ENCODE results near the gene ARMH2.
"Not testable (repeated sequence)": the region's sequence is repeated elsewhere in the genome, so short reads cannot be mapped to it uniquely, and the experiment has no call there.

Gene ARMH2

GRCh38 chr6:24764833-24765828 is 33.6 kb downstream of the ARMH2 start:
- DNase-seq (ENCODE audit: low read depth in 2 of 2) = not testable (repeated sequence)

GRCh38 chr6:24763578-24763977 is 35.1 kb downstream of the ARMH2 start:
- no peak for DNase-seq (ENCODE audit: low read depth in 2 of 2)

GRCh38 chr6:24761851-24762250 is 36.9 kb downstream of the ARMH2 start:
- DNase-seq (ENCODE audit: low read depth in 2 of 2) = no peak

- no peak for DNase-seq (ENCODE audit: low read depth in 2 of 2)
These were observed 37.4 kb downstream of the ARMH2 start for GRCh38 chr6:24761193-24761835.

GRCh38 chr6:24760210-24760609 is 38.5 kb downstream of the ARMH2 start:
- DNase-seq (ENCODE audit: low read depth in 2 of 2) = no peak

GRCh38 chr6:24759718-24760117 is 39.0 kb downstream of the ARMH2 start:
- DNase-seq (ENCODE audit: low read depth in 2 of 2) = no peak

GRCh38 chr6:24757611-24758010 is 41.1 kb downstream of the ARMH2 start:
- no peak for DNase-seq (ENCODE audit: low read depth in 2 of 2)

- DNase-seq (ENCODE audit: low read depth in 2 of 2) = no peak
These were observed 43.4 kb downstream of the ARMH2 start for GRCh38 chr6:24755279-24755678.

- not testable (repeated sequence) for DNase-seq (ENCODE audit: low read depth in 2 of 2)
These were observed 44.3 kb downstream of the ARMH2 start for GRCh38 chr6:24754378-24754777.

- no peak for DNase-seq (ENCODE audit: low read depth in 2 of 2)
These were observed 45.2 kb downstream of the ARMH2 start for GRCh38 chr6:24753545-24753944.

GRCh38 chr6:24752917-24753492 is 45.7 kb downstream of the ARMH2 start:
- no peak for DNase-seq (ENCODE audit: low read depth in 2 of 2)

GRCh38 chr6:24752503-24752902 is 46.2 kb downstream of the ARMH2 start:
- DNase-seq (ENCODE audit: low read depth in 2 of 2) = no peak

- DNase-seq (ENCODE audit: low read depth in 2 of 2) = not testable (repeated sequence)
These were observed 47.8 kb downstream of the ARMH2 start for GRCh38 chr6:24750878-24751277.

GRCh38 chr6:24749297-24749696 is 49.4 kb downstream of the ARMH2 start:
- DNase-seq (ENCODE audit: low read depth in 2 of 2) = no peak
